H9 (cell line): ENCODE results near the gene HDDC2. TPM values are rescaled to one million over a fixed set of nuclear protein-coding genes. Genes with fewer than 3 reads are reported as not detected.

ENCODE experiments used
- DNase-seq: peaks from one replicate; pipeline ENCODE4 v3.0.0-alpha.2; 2017
- H2AFZ ChIP-seq: one replicate; pipeline ENCODE4 v1.6.1; 2013; ENCODE audit warnings: mild to moderate bottlenecking, low read length, control low read depth, moderate library complexity
- H2AK5ac ChIP-seq: 2 replicates; pipeline ENCODE4 v1.6.1; 2013; ENCODE audit warnings: low read length, control low read depth, mixed read lengths; ENCODE audit not compliant: insufficient read length
- H2BK120ac ChIP-seq: one replicate; pipeline ENCODE4 v1.6.1; 2013; ENCODE audit warnings: low read depth, mild to moderate bottlenecking, low read length, control low read depth, inconsistent platforms; ENCODE audit not compliant: poor library complexity, severe bottlenecking
- H2BK12ac ChIP-seq: 2 replicates; pipeline ENCODE4 v1.6.1; 2013; ENCODE audit warnings: low read length, control low read depth, mixed read lengths, low read depth; ENCODE audit not compliant: insufficient read length
- H2BK15ac ChIP-seq: 2 replicates; pipeline ENCODE4 v1.6.1; 2013; ENCODE audit warnings: low read depth, low read length, control low read depth
- H2BK20ac ChIP-seq: one replicate; pipeline ENCODE4 v1.6.1; 2013; ENCODE audit warnings: low read depth, mild to moderate bottlenecking, low read length, control low read depth, inconsistent platforms; ENCODE audit not compliant: poor library complexity, severe bottlenecking
- H2BK5ac ChIP-seq: 2 replicates; pipeline ENCODE4 v1.6.1; 2013; ENCODE audit warnings: low read length, control low read depth, mixed read lengths; ENCODE audit not compliant: insufficient read length
- H3K14ac ChIP-seq: 2 replicates; pipeline ENCODE4 v1.6.1; 2013; ENCODE audit warnings: low read length, control low read depth; ENCODE audit not compliant: insufficient read depth
- H3K18ac ChIP-seq: 2 replicates; pipeline ENCODE4 v1.6.1; 2013; ENCODE audit warnings: low read depth, mild to moderate bottlenecking, mixed read lengths, low read length, control low read depth; ENCODE audit not compliant: insufficient read length
- H3K23ac ChIP-seq: 2 replicates; pipeline ENCODE4 v1.6.1; 2013; ENCODE audit warnings: low read length, control low read depth, mixed read lengths, low read depth; ENCODE audit not compliant: insufficient read length
- H3K23me2 ChIP-seq: 2 replicates; pipeline ENCODE4 v1.6.1; 2013; ENCODE audit warnings: low read depth, mild to moderate bottlenecking, mixed read lengths, low read length, control low read depth; ENCODE audit not compliant: insufficient read length, poor library complexity, severe bottlenecking
- H3K27ac ChIP-seq: 2 replicates; pipeline ENCODE4 v1.5.1; 2013; ENCODE audit warnings: low read length, control low read depth, mixed read lengths, low read depth; ENCODE audit not compliant: insufficient read length
- H3K27me3 ChIP-seq: 2 replicates; pipeline ENCODE4 v1.6.1; 2013; ENCODE audit warnings: low read length, control low read depth, inconsistent platforms; ENCODE audit not compliant: insufficient read depth
- H3K4ac ChIP-seq: 2 replicates; pipeline ENCODE4 v1.6.1; 2013; ENCODE audit warnings: low read depth, mild to moderate bottlenecking, control low read depth, inconsistent platforms, low read length, moderate library complexity
- H3K4me1 ChIP-seq: 2 replicates; pipeline ENCODE4 v1.6.1; 2013; ENCODE audit warnings: low read length, control low read depth, inconsistent platforms; ENCODE audit not compliant: insufficient read depth
- H3K4me2 ChIP-seq: 2 replicates; pipeline ENCODE4 v1.6.1; 2013; ENCODE audit warnings: low read length, control low read depth, mixed read lengths; ENCODE audit not compliant: insufficient read length, insufficient read depth
- H3K56ac ChIP-seq: 2 replicates; pipeline ENCODE4 v1.6.1; 2013; ENCODE audit warnings: low read depth, mild to moderate bottlenecking, mixed read lengths, low read length, control low read depth; ENCODE audit not compliant: insufficient read length
- H3K79me1 ChIP-seq: 2 replicates; pipeline ENCODE4 v1.6.1; 2013; ENCODE audit warnings: low read depth, mild to moderate bottlenecking, moderate library complexity, low read length, control low read depth, inconsistent platforms; ENCODE audit not compliant: insufficient read depth, poor library complexity, severe bottlenecking
- H3K79me2 ChIP-seq: 2 replicates; pipeline ENCODE4 v1.6.1; 2013; ENCODE audit warnings: low read length, control low read depth, inconsistent platforms; ENCODE audit not compliant: insufficient read depth
- H3K9ac ChIP-seq: 2 replicates; pipeline ENCODE4 v1.6.1; 2013; ENCODE audit warnings: low read length, control low read depth, mixed read lengths; ENCODE audit not compliant: insufficient read length; ENCODE audit errors: extremely low read depth
- H3K9me3 ChIP-seq: one replicate; pipeline ENCODE4 v1.6.1; 2013; ENCODE audit warnings: low read depth, low read length, inconsistent platforms; ENCODE audit not compliant: control insufficient read depth
- H3T11ph ChIP-seq: one replicate; pipeline ENCODE4 v1.6.1; 2013; ENCODE audit warnings: mild to moderate bottlenecking, low read length, control low read depth, inconsistent platforms
- H4K20me1 ChIP-seq: one replicate; pipeline ENCODE4 v1.6.1; 2013; ENCODE audit not compliant: control insufficient read depth, insufficient read length, insufficient read depth
- H4K5ac ChIP-seq: 2 replicates; pipeline ENCODE4 v1.6.1; 2013; ENCODE audit warnings: low read depth, mild to moderate bottlenecking, mixed read lengths, low read length, control low read depth; ENCODE audit not compliant: insufficient read length
- H4K8ac ChIP-seq: replicated peaks from 2 replicates; pipeline ENCODE4 v1.6.1; 2013; ENCODE audit warnings: low read length, control low read depth, mixed read lengths, low read depth; ENCODE audit not compliant: insufficient read length
- H4K91ac ChIP-seq: 2 replicates; pipeline ENCODE4 v1.6.1; 2013; ENCODE audit warnings: low read depth, mild to moderate bottlenecking, moderate library complexity, mixed read lengths, low read length, control low read depth; ENCODE audit not compliant: insufficient read length
- H3K27ac Mint-ChIP-seq, 3 experiments: 2 replicates in 2 of 3; 3 replicates in 1 of 3; pipeline ENCODE4 v1.8.0; 2020 to 2021; ENCODE audit warnings: mixed read lengths in 3 of 3, mild to moderate bottlenecking in 1 of 3, moderate library complexity in 1 of 3
- H3K27me3 Mint-ChIP-seq: 2 replicates; pipeline ENCODE4 v1.8.0; 2021; ENCODE audit warnings: low read depth, mild to moderate bottlenecking, moderate library complexity, mixed read lengths
- H3K36me3 Mint-ChIP-seq, 3 experiments: 2 replicates in 2 of 3; 3 replicates in 1 of 3; pipeline ENCODE4 v1.8.0; 2020 to 2021; ENCODE audit warnings: low read depth in 3 of 3, mixed read lengths in 3 of 3; ENCODE audit not compliant: insufficient read depth in 1 of 3
- H3K4me1 Mint-ChIP-seq, 2 experiments: 2 replicates each; pipeline ENCODE4 v1.8.0; 2020; ENCODE audit warnings: mixed read lengths in 2 of 2
- H3K4me3 Mint-ChIP-seq, 2 experiments: 2 replicates in 1 of 2; 3 replicates in 1 of 2; pipeline ENCODE4 v1.8.0; 2020 to 2021; ENCODE audit warnings: mild to moderate bottlenecking in 2 of 2, mixed read lengths in 2 of 2, moderate library complexity in 1 of 2
- H3K9me3 Mint-ChIP-seq, 2 experiments: 2 replicates in 1 of 2; 3 replicates in 1 of 2; pipeline ENCODE4 v1.8.0; 2020; ENCODE audit warnings: mild to moderate bottlenecking in 2 of 2, mixed read lengths in 2 of 2, moderate library complexity in 1 of 2
- WGBS: extraction: QIAGEN DNeasy Blood & Tissue Kit; methylation state at CpG from one replicate; pipeline ENCODE4 v1.1.7; 2013; ENCODE audit warnings: missing lambda C conversion rate, low lambda C conversion rate, mixed read lengths; ENCODE audit not compliant: insufficient read length; ENCODE audit errors: extremely low coverage; 5-methylcytosine and 5-hydroxymethylcytosine counted together
- total RNA-seq: library from RNA; stranded (reverse); gene quantifications from 2 replicates; pipeline ENCODE4 v1.2.1, GENCODE V29; 2021
- TF ChIP-seq, protein P1 (sequence below): fragments of 200-600 bp; sonication (generic); conservative IDR thresholded peaks from 3 replicates; pipeline ENCODE4 v1.8.0; 2021; ENCODE audit warnings: antibody characterized with exemption, mild to moderate bottlenecking

HDDC2 gene
- total RNA-seq, 1 experiment from 2014 or later = 77.8 TPM

DNA sequence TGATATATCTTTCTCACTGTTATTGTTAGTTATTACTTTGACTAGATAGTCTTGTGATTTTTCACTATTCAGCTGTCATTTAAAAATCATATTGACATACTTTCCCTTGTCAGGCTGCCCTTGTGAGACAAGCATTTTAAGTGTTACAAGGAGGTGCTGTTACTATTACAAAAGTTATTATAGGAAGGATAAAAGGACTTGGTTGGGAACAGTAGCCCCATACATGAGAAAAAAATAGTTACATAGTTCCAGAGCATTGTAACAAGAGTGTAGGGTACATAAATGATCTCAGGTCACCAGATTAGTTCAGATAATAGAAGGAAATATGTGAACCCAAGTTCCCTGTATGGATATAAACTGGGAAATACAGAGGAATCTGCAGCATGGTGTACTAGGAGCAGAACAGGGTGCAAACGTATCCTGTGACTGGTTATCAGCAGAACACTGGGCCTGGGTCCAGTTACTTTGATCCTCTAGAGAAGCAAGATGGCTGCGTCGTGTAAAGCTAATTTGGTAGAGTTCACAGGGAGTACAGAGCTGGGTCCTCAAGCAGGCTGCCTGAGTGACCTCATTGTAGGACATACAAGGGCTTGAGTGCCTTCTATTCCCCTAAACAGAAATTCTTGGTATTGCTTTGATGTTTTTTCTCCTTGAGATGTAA is 38.5 kb upstream of the HDDC2 start:
- Histone ChIP-seq H3K14ac (no peak overlapping the region), H3K79me2 (no peaks in the 10 kb centered on the region), H2AK5ac (no peak overlapping the region), H3K18ac (no peak overlapping the region), H3K56ac (no peak overlapping the region), H4K20me1 (no peaks in the 10 kb centered on the region), H3K4me1 (no peaks in the 10 kb centered on the region), H4K8ac (no peak overlapping the region), H3K23ac (no peak overlapping the region), H2BK5ac (no peak overlapping the region), H3K27ac (no peak overlapping the region), H3K4ac (no peak overlapping the region), H3K9me3 (no peaks in the 10 kb centered on the region), H3K4me2 (no peak overlapping the region), H3K79me1 (no peaks in the 10 kb centered on the region), H2AFZ (no peak overlapping the region), H3T11ph (no peak overlapping the region), H2BK120ac (no peak overlapping the region), H3K23me2 (no peaks in the 10 kb centered on the region), H2BK20ac (no peak overlapping the region), H4K91ac (no peak overlapping the region), H2BK12ac (no peak overlapping the region), H3K9ac (no peak overlapping the region), H2BK15ac (no peak overlapping the region), H4K5ac (no peak overlapping the region), H3K27me3 (no peaks in the 10 kb centered on the region)
- no peaks in the 10 kb centered on the region for H3K4me1 Mint-ChIP-seq
- H3K36me3 Mint-ChIP-seq = peaks cover 0 to 2% (median 0%) of the 10 kb centered on the region in 3 experiments; a peak in 1 of 7 replicates
- no CpG with 5 or more reads among the region's 3 CpGs for WGBS
- no peaks in the 10 kb centered on the region for H3K27me3 Mint-ChIP-seq
- DNase-seq = no peak
- TF ChIP-seq, protein P1, sequence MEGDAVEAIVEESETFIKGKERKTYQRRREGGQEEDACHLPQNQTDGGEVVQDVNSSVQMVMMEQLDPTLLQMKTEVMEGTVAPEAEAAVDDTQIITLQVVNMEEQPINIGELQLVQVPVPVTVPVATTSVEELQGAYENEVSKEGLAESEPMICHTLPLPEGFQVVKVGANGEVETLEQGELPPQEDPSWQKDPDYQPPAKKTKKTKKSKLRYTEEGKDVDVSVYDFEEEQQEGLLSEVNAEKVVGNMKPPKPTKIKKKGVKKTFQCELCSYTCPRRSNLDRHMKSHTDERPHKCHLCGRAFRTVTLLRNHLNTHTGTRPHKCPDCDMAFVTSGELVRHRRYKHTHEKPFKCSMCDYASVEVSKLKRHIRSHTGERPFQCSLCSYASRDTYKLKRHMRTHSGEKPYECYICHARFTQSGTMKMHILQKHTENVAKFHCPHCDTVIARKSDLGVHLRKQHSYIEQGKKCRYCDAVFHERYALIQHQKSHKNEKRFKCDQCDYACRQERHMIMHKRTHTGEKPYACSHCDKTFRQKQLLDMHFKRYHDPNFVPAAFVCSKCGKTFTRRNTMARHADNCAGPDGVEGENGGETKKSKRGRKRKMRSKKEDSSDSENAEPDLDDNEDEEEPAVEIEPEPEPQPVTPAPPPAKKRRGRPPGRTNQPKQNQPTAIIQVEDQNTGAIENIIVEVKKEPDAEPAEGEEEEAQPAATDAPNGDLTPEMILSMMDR = no peak
- 0 out of 7 replicates have a peak overlapping the region, but pooled peaks of 1 of the 3 experiments have one; percentile 37 for H3K27ac Mint-ChIP-seq
- no peaks in the 10 kb centered on the region for H3K9me3 Mint-ChIP-seq
- H3K4me3 Mint-ChIP-seq = no peak overlapping the region
